A549 (cell line): ENCODE measurements around the gene ACBD6. TPM values are rescaled to one million over a fixed set of nuclear protein-coding genes. Genes with fewer than 3 reads are reported as not detected.

Experiments
- ATAC-seq, 2 experiments: fragments of 200-7000 bp in 1 of 2; fragments of >200 bp in 1 of 2; cut with Nextera tagmentation in 1 of 2; cut with Tn5 transposase in 1 of 2; 3 replicates each; pipeline versions ENCODE4 v1.8.0 to v1.9.1; 2018 to 2020; ENCODE audit warnings: mild to moderate bottlenecking in 1 of 2, moderate library complexity in 1 of 2
- CTCF ChIA-PET: fragments of 300-600 bp; sonication (Branson Sonifier 250); formaldehyde crosslinking; extraction: SDS; loops from one replicate; lab custom pipeline; 2021; ENCODE audit warnings: antibody characterized with exemption, inconsistent platforms; lab: Yijun Ruan, JAX
- POLR2A ChIA-PET: fragments of 350-600 bp; formaldehyde crosslinking; extraction: SDS; loops from one replicate; lab custom pipeline; 2021; ENCODE audit warnings: antibody characterized with exemption, inconsistent platforms; lab: Yijun Ruan, JAX
- DNase-seq, 2 experiments: peaks; one replicate each; pipeline versions ENCODE4 v3.0.0 to v3.0.0-alpha.2; 2011 to 2016; ENCODE audit warnings: low read depth in 1 of 2, low spot score in 1 of 2
- FAIRE-seq: peaks from 2 replicates; lab custom pipeline; 2011; peaks lifted over from hg19 to GRCh38; lab: Jason Lieb, UNC
- H3K27ac ChIP-seq, 2 experiments: fragments of >200 bp; sonication (Bioruptor Twin); formaldehyde crosslinking; 3 replicates each; pipeline ENCODE4 v1.5.1; 2016 to 2017
- H3K4me1 ChIP-seq: fragments of >200 bp; sonication (Bioruptor Twin); formaldehyde crosslinking; 3 replicates; pipeline ENCODE4 v1.6.1; 2016
- H3K4me2 ChIP-seq: fragments of >200 bp; sonication (Bioruptor Twin); formaldehyde crosslinking; 3 replicates; pipeline ENCODE4 v1.6.1; 2016
- H3K4me3 ChIP-seq: fragments of >200 bp; sonication (Bioruptor Twin); formaldehyde crosslinking; 3 replicates; pipeline ENCODE4 v1.5.1; 2016
- H3K9me3 ChIP-seq: fragments of >200 bp; sonication (Bioruptor Twin); formaldehyde crosslinking; 3 replicates; pipeline ENCODE4 v1.6.1; 2016
- CBX8 ChIP-seq: fragments of 200-600 bp; sonication (generic); IDR thresholded peaks from 2 replicates; pipeline ENCODE4 v1.6.1; 2016
- CEBPB ChIP-seq, 2 experiments: fragments of >200 bp in 1 of 2; sonication (Bioruptor Twin) in 1 of 2; formaldehyde crosslinking in 1 of 2; IDR thresholded peaks; 2 replicates each; pipeline ENCODE4 v1.6.1; 2012 to 2016
- EHMT2 ChIP-seq: fragments of 200-600 bp; sonication (generic); IDR thresholded peaks from 2 replicates; pipeline ENCODE4 v1.6.1; 2016; ENCODE audit warnings: antibody characterized with exemption, low read depth, mild to moderate bottlenecking, moderate library complexity
- EP300 ChIP-seq, 2 experiments: fragments of >200 bp; sonication (Bioruptor Twin); formaldehyde crosslinking; IDR thresholded peaks; 2 replicates in 1 of 2; 3 replicates in 1 of 2; pipeline ENCODE4 v1.6.1; 2016 to 2017
- JUNB ChIP-seq: fragments of >200 bp; sonication (Bioruptor Twin); formaldehyde crosslinking; IDR thresholded peaks from 2 replicates; pipeline ENCODE4 v1.6.1; 2016
- KDM5A ChIP-seq: fragments of 200-600 bp; sonication (generic); IDR thresholded peaks from 2 replicates; pipeline ENCODE4 v1.6.1; 2016; ENCODE audit warnings: antibody characterized with exemption, mild to moderate bottlenecking
- MAFK ChIP-seq: fragments of 450-650 bp; IDR thresholded peaks from 2 replicates; pipeline ENCODE4 v1.6.1; 2014; ENCODE audit not compliant: partially characterized antibody
- PHF8 ChIP-seq: fragments of 200-600 bp; sonication (generic); IDR thresholded peaks from 2 replicates; pipeline ENCODE4 v1.6.1; 2016; ENCODE audit warnings: low read depth, mild to moderate bottlenecking, antibody characterized with exemption, moderate library complexity, borderline replicate concordance
- POLR2A ChIP-seq: IDR thresholded peaks from 2 replicates; pipeline ENCODE4 v1.6.1; 2012; ENCODE audit warnings: mild to moderate bottlenecking, low read length
- RAD21 ChIP-seq, 2 experiments: fragments of >200 bp in 1 of 2; sonication (Bioruptor Twin) in 1 of 2; formaldehyde crosslinking in 1 of 2; IDR thresholded peaks in 1 of 2; conservative IDR thresholded peaks in 1 of 2; 2 replicates in 1 of 2; 3 replicates in 1 of 2; pipeline ENCODE4 v1.6.1; 2012 to 2018; ENCODE audit warnings: inconsistent platforms in 1 of 2
- RFX5 ChIP-seq: fragments of 450-650 bp; IDR thresholded peaks from 2 replicates; pipeline ENCODE4 v1.7.1; 2014; ENCODE audit warnings: antibody characterized with exemption, mild to moderate bottlenecking, moderate library complexity
- SMC3 ChIP-seq: fragments of >200 bp; sonication (Bioruptor Twin); formaldehyde crosslinking; IDR thresholded peaks from 3 replicates; pipeline ENCODE4 v1.6.1; 2018; ENCODE audit warnings: inconsistent platforms
- SREBF2 ChIP-seq: fragments of 450-650 bp; IDR thresholded peaks from 2 replicates; pipeline ENCODE4 v1.6.1; 2014; ENCODE audit warnings: mild to moderate bottlenecking, moderate library complexity
- TP53 ChIP-seq: fragments of 250-450 bp; sonication (Bioruptor Pico); IDR thresholded peaks from 2 replicates; pipeline ENCODE4 v1.5.0; 2021; ENCODE audit warnings: mild to moderate bottlenecking, moderate library complexity
- ZC3H11A ChIP-seq: fragments of 450-650 bp; IDR thresholded peaks from 2 replicates; pipeline ENCODE4 v1.6.1; 2014; ENCODE audit warnings: antibody characterized with exemption, mild to moderate bottlenecking
- ZSCAN20 ChIP-seq: fragments of 250-450 bp; sonication (Bioruptor Pico); IDR thresholded peaks from 2 replicates; pipeline ENCODE4 v1.8.0; 2022; ENCODE audit warnings: mild to moderate bottlenecking, moderate library complexity
- WGBS: methylation state at CpG from one replicate; pipeline ENCODE4 v1.1.6; 2017; ENCODE audit errors: missing lambda C conversion rate; 5-methylcytosine and 5-hydroxymethylcytosine counted together
- polyA plus RNA-seq, 4 experiments: library from polyadenylated mRNA; depleted of rRNA in 3 of 4; stranded (reverse); fragments of >200 nt; fragmentation: RNase III in 1 of 4; extraction: RNeasy Plus Mini Kit Qiagen cat#74134 plus additional on column Dnase treatment in 1 of 4; gene quantifications; 2 replicates in 3 of 4; 3 replicates in 1 of 4; pipeline ENCODE4 v1.2.3, GENCODE V29; 2011 to 2017
- TF ChIP-seq, protein P1 (sequence below): fragments of 200-600 bp; sonication (generic); IDR thresholded peaks from 2 replicates; pipeline ENCODE4 v1.6.1; 2016; ENCODE audit warnings: antibody characterized with exemption, mild to moderate bottlenecking, moderate library complexity
- TF ChIP-seq, protein P2 (sequence below): fragments of >200 bp; sonication (Bioruptor Twin); formaldehyde crosslinking; IDR thresholded peaks from 3 replicates; pipeline ENCODE4 v1.5.1; 2016
- TF ChIP-seq, protein P3 (sequence below): fragments of >200 bp; sonication (Bioruptor Twin); formaldehyde crosslinking; IDR thresholded peaks from 3 replicates; pipeline ENCODE4 v1.6.1; 2016
- TF ChIP-seq, protein P4 (sequence below): fragments of 250-450 bp; sonication (Bioruptor Pico); IDR thresholded peaks from 2 replicates; pipeline ENCODE4 v1.5.0; 2021; ENCODE audit warnings: mild to moderate bottlenecking, moderate library complexity, borderline replicate concordance

ACBD6 gene
- polyA plus RNA-seq, 2 of the 4 experiments (the other 2 are of a cell fraction): 61.4 to 91.3 TPM

DNA sequence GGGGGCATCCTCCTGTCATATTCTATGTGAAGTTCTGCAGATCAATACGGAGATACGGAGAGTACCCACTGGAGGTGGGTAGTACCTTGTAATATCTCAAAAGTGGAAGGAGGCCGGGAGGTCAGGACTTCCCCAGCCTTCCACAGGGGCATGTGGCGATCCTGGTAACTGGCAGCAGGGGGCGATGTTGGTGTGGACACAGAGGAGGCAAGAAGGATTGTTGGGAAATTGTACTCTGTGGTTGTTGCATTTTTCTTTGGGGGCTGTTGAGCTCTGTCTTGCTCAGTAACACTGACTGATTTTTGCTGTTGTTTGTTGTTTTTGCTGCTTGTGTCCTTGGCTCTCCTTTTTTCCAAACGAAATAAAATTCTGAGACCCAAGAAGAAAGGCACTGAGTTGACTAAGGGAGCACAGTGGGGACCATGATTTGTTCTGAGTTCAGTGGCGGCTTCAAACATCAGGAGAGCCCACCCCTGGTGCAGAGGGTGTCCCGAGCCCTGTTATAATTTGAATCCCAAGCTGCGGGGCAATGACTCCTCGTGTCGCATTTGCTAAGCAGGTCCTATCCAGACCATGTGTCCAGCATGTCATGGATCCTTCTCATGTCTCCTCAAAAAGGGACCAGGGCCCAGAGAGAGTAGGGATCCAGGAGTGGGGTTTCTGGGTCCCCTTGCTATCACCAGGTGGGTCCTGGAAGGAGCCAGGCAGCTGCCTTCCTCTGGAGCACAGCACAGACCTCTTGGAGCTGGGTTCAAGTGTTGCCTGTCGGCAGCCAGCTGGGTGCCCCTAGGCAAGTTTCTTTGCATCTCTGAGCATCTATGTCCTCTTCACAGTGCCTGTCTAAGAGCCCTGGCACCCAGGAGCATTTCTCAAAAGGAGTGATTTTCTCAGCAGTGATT, 249.5 kb downstream of the ACBD6 start:
- FAIRE-seq (no peak), ATAC-seq (peak; percentile 49 to 84; a peak in 5 of 6 replicates), DNase-seq (peak; percentile 71 to 76)
- CTCF ChIA-PET: interaction anchor here (0.6 to 11.1 kb wide), 33 partner anchors 9 to 256 kb away, joined by 3 to 102 read pairs (median 4); partner anchors contain the start of gene LHX4
- TF ChIP-seq CEBPB (IDR thresholded peaks at IDR 0.05): peak in 1 of 2 experiments; percentile 55; a peak in 1 of 4 replicates
- TF ChIP-seq ZC3H11A: no peak
- TF ChIP-seq, protein P1, sequence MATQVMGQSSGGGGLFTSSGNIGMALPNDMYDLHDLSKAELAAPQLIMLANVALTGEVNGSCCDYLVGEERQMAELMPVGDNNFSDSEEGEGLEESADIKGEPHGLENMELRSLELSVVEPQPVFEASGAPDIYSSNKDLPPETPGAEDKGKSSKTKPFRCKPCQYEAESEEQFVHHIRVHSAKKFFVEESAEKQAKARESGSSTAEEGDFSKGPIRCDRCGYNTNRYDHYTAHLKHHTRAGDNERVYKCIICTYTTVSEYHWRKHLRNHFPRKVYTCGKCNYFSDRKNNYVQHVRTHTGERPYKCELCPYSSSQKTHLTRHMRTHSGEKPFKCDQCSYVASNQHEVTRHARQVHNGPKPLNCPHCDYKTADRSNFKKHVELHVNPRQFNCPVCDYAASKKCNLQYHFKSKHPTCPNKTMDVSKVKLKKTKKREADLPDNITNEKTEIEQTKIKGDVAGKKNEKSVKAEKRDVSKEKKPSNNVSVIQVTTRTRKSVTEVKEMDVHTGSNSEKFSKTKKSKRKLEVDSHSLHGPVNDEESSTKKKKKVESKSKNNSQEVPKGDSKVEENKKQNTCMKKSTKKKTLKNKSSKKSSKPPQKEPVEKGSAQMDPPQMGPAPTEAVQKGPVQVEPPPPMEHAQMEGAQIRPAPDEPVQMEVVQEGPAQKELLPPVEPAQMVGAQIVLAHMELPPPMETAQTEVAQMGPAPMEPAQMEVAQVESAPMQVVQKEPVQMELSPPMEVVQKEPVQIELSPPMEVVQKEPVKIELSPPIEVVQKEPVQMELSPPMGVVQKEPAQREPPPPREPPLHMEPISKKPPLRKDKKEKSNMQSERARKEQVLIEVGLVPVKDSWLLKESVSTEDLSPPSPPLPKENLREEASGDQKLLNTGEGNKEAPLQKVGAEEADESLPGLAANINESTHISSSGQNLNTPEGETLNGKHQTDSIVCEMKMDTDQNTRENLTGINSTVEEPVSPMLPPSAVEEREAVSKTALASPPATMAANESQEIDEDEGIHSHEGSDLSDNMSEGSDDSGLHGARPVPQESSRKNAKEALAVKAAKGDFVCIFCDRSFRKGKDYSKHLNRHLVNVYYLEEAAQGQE: no peak
- TF ChIP-seq EHMT2: no peak
- no peak for TF ChIP-seq JUNB
- TF ChIP-seq, protein P2, sequence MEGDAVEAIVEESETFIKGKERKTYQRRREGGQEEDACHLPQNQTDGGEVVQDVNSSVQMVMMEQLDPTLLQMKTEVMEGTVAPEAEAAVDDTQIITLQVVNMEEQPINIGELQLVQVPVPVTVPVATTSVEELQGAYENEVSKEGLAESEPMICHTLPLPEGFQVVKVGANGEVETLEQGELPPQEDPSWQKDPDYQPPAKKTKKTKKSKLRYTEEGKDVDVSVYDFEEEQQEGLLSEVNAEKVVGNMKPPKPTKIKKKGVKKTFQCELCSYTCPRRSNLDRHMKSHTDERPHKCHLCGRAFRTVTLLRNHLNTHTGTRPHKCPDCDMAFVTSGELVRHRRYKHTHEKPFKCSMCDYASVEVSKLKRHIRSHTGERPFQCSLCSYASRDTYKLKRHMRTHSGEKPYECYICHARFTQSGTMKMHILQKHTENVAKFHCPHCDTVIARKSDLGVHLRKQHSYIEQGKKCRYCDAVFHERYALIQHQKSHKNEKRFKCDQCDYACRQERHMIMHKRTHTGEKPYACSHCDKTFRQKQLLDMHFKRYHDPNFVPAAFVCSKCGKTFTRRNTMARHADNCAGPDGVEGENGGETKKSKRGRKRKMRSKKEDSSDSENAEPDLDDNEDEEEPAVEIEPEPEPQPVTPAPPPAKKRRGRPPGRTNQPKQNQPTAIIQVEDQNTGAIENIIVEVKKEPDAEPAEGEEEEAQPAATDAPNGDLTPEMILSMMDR: peak; percentile 87
- TF ChIP-seq SMC3: peak; percentile 89
- no peak for TF ChIP-seq SREBF2
- peak; percentile 89 to 95 for TF ChIP-seq RAD21 (conservative IDR thresholded peaks at IDR 0.05 in 1 of 2, IDR thresholded peaks at IDR 0.05 in 1 of 2)
- TF ChIP-seq, protein P3, sequence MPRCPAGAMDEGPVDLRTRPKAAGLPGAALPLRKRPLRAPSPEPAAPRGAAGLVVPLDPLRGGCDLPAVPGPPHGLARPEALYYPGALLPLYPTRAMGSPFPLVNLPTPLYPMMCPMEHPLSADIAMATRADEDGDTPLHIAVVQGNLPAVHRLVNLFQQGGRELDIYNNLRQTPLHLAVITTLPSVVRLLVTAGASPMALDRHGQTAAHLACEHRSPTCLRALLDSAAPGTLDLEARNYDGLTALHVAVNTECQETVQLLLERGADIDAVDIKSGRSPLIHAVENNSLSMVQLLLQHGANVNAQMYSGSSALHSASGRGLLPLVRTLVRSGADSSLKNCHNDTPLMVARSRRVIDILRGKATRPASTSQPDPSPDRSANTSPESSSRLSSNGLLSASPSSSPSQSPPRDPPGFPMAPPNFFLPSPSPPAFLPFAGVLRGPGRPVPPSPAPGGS: no peak
- H3K4me1 ChIP-seq: no peaks in the 10 kb centered on the region
- H3K4me3 ChIP-seq: no peak overlapping the region
- H3K9me3 ChIP-seq: no peaks in the 10 kb centered on the region
- POLR2A ChIA-PET: no interaction called here
- H3K27ac ChIP-seq: no peak overlapping the region
- no peak overlapping the region for H3K4me2 ChIP-seq
- WGBS: 35% methylated on average over 12 of the region's 12 CpGs

DNA sequence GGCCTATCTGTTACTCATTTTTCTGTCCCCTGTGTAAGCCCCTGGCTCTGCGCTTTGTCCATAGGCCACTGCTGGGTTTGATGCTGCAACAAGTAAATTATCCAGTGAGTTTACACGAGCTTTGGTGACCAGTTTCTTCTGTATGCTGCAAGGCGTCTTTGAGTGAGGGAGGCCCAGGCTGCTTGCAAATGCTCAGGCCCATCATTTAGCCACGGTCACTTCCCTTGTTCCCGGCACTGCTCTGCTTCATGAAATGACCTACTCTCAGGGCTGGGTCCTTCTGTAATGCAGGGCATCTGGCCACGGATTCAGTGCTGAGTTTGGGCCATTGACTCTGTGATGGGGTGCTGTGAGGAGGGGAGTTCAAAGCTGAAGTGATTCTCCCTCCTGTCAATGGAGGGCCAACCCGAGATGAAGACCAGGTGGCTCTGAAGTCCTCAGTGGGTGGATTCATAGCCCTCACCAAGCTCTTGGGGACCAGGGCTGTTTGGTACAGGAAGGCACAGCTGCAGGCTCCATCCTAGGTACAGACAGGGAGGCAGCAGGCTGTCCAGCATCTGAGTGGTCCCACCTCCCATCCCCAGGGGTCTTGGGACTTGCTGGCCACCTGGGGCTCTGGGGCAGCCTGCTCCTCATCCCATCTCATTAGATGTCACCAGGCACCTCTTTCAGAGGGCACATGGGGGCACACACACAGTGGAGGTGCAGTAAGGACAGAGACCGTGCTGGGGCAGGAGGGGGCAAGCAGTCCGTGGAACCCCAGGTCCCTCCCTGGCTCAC, 250.7 kb downstream of the ACBD6 start:
- peaks cover 6% of the 10 kb centered on the region; the same call in 1 of the 3 replicates for H3K4me1 ChIP-seq
- ChIA-PET CTCF (interaction anchor here (0.7 to 11.1 kb wide), 16 partner anchors 8 to 250 kb away, joined by 3 to 102 read pairs (median 8); partner anchors contain the start of gene LHX4), POLR2A (no interaction called here)
- no peak overlapping the region for H3K4me2 ChIP-seq
- no peaks in the 10 kb centered on the region for H3K9me3 ChIP-seq
- no peak for DNase-seq
- no peak overlapping the region for H3K4me3 ChIP-seq
- H3K27ac ChIP-seq: no peak overlapping the region
- 80% methylated on average over 7 of the region's 9 CpGs for WGBS
- ATAC-seq: no peak
- FAIRE-seq: no peak
- no peak for TF ChIP-seq MAFK
- TF ChIP-seq SMC3: no peak
- no peak for TF ChIP-seq POLR2A
- TF ChIP-seq ZSCAN20 (CRISPR knock-in tag): no peak
- TF ChIP-seq PHF8: no peak
- no peak for TF ChIP-seq EP300 (IDR thresholded peaks at IDR 0.05)
- no peak for TF ChIP-seq CBX8
- no peak for TF ChIP-seq RFX5
- no peak for TF ChIP-seq KDM5A
- TF ChIP-seq, protein P1: no peak
- TF ChIP-seq, protein P4, sequence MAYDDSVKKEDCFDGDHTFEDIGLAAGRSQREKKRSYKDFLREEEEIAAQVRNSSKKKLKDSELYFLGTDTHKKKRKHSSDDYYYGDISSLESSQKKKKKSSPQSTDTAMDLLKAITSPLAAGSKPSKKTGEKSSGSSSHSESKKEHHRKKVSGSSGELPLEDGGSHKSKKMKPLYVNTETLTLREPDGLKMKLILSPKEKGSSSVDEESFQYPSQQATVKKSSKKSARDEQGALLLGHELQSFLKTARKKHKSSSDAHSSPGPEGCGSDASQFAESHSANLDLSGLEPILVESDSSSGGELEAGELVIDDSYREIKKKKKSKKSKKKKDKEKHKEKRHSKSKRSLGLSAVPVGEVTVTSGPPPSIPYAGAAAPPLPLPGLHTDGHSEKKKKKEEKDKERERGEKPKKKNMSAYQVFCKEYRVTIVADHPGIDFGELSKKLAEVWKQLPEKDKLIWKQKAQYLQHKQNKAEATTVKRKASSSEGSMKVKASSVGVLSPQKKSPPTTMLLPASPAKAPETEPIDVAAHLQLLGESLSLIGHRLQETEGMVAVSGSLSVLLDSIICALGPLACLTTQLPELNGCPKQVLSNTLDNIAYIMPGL (CRISPR knock-in tag): no peak
- TF ChIP-seq SREBF2: no peak
- TF ChIP-seq TP53 (CRISPR knock-in tag): no peak
